Neutrophil (primary cell): Measurements from ENCODE around the gene LIMD2.

Experiments used
- H3K27ac ChIP-seq: fragments of 200-600 bp; sonication (generic); 2 replicates; pipeline ENCODE4 v1.5.1; 2016; ENCODE audit warnings: mild to moderate bottlenecking, moderate library complexity
- H3K27me3 ChIP-seq: fragments of 200-600 bp; sonication (generic); 2 replicates; pipeline ENCODE4 v1.6.0; 2016; ENCODE audit warnings: mild to moderate bottlenecking
- H3K36me3 ChIP-seq: fragments of 200-600 bp; sonication (generic); 2 replicates; pipeline ENCODE4 v1.5.1; 2017
- H3K4me1 ChIP-seq, 2 experiments: fragments of 200-600 bp in 1 of 2; sonication (generic) in 1 of 2; 1 replicate in 1 of 2; 2 replicates in 1 of 2; pipeline versions ENCODE4 v1.5.1 to v1.6.1; 2013 to 2016; ENCODE audit warnings: low read depth in 1 of 2, low read length in 1 of 2, mild to moderate bottlenecking in 1 of 2, moderate library complexity in 1 of 2; ENCODE audit not compliant: control insufficient read depth in 1 of 2, insufficient read depth in 1 of 2
- H3K4me3 ChIP-seq, 2 experiments: fragments of 200-600 bp in 1 of 2; sonication (generic) in 1 of 2; 1 replicate in 1 of 2; 2 replicates in 1 of 2; pipeline ENCODE4 v1.5.1; 2013 to 2016; ENCODE audit warnings: low read depth in 1 of 2, low read length in 1 of 2, mild to moderate bottlenecking in 1 of 2, moderate library complexity in 1 of 2
- H3K9me3 ChIP-seq: fragments of 200-600 bp; sonication (generic); 2 replicates; pipeline ENCODE4 v1.5.1; 2016
- TF ChIP-seq, protein P1 (sequence below): fragments of 200-600 bp; sonication (generic); IDR thresholded peaks from 2 replicates; pipeline ENCODE4 v1.5.1; 2016; ENCODE audit warnings: antibody characterized with exemption

The LIMD2 gene

DNA sequence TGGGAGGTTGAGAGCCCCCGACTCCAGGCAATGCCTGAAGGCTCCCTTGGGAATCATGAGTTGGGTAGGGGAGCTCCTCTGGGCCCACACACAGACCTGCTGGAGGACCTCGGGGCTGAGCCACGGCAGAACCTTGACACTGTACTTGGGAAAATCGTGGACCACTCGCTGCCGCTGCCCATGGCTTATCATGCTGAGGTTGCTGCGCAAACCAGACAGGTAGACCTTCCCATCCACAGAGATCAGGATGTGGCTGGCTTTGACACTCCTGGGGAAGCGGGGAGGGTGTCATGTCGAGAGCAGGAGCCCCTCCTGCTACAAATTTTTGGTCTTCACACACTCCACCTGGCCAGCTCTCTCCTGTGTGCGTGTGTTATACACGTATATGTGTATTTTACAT lies 7.2 kb upstream of the LIMD2 start:
- TF ChIP-seq, protein P1, sequence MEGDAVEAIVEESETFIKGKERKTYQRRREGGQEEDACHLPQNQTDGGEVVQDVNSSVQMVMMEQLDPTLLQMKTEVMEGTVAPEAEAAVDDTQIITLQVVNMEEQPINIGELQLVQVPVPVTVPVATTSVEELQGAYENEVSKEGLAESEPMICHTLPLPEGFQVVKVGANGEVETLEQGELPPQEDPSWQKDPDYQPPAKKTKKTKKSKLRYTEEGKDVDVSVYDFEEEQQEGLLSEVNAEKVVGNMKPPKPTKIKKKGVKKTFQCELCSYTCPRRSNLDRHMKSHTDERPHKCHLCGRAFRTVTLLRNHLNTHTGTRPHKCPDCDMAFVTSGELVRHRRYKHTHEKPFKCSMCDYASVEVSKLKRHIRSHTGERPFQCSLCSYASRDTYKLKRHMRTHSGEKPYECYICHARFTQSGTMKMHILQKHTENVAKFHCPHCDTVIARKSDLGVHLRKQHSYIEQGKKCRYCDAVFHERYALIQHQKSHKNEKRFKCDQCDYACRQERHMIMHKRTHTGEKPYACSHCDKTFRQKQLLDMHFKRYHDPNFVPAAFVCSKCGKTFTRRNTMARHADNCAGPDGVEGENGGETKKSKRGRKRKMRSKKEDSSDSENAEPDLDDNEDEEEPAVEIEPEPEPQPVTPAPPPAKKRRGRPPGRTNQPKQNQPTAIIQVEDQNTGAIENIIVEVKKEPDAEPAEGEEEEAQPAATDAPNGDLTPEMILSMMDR: no peak
- H3K27ac ChIP-seq: peak overlapping the region; percentile 69
- no peaks in the 10 kb centered on the region for H3K27me3 ChIP-seq
- peaks cover 84% of the 10 kb centered on the region for H3K36me3 ChIP-seq
- no peak overlapping the region for H3K4me3 ChIP-seq
- H3K4me1 ChIP-seq: peaks cover 27 to 32% of the 10 kb centered on the region in 2 experiments
- no peaks in the 10 kb centered on the region for H3K9me3 ChIP-seq

DNA sequence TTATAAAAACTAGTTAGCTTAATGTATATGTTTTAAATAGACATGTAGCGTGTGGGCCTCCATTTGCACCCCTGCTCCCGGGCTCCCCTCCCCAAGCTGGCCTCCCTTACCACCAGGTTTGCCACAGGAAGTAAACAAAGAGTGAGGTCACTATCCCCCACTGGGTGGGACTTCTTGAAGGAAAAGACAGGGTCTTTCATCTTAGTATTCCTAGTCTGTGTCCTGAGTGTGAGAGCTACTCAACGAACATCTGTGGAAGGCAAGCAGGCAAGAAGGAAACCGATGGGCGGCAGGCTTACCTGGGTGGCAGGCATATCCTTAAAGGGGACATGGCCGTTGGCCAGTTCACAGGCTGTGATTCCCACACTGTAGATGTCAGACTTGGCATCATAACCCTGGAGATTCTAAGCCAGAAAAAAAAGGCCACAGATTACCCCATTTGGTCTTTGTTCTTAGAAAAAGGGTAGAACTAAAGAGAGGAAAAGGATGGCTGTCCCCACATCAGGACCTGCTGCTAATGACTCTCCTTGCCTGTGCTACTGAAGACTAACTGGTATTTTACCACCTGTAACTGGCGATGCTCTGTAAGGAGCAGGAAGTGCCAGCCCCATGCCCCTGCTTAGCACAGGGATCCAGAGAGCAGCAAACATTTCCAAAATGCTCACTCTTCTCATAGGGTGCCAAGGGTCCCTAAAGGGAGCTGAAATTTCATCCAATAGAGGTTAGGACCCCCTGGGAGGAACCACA lies 6.6 kb upstream of the LIMD2 start:
- Histone ChIP-seq H3K4me1 (peaks cover 32 to 34% of the 10 kb centered on the region in 2 experiments), H3K36me3 (peaks cover 78% of the 10 kb centered on the region), H3K27me3 (no peaks in the 10 kb centered on the region), H3K4me3 (no peak overlapping the region), H3K27ac (peak overlapping the region; percentile 69), H3K9me3 (no peaks in the 10 kb centered on the region)
- TF ChIP-seq, protein P1: no peak

DNA sequence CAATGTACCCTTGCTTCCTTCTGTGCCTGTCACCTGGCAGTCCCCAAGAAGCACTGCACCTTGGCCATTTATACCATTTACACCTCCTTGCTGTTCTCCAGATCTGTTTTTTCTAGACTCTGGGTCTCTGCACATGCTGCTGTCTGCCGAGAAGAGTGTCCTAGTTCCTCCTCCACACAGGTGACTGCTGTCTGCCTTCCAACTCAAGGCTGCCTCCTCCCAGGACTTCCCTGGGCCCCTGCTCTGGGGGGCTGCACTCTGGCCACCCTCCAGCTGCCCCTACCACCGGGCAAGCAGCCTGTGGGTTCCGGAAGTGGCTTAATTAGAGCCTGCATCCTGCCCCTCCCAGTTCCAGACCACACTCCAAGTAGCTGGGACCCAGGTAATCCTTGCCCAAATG lies 5.7 kb upstream of the LIMD2 start:
- peaks cover 70% of the 10 kb centered on the region for H3K36me3 ChIP-seq
- peaks cover 38 to 39% of the 10 kb centered on the region in 2 experiments for H3K4me1 ChIP-seq
- TF ChIP-seq, protein P1: no peak
- H3K27me3 ChIP-seq: no peaks in the 10 kb centered on the region
- H3K27ac ChIP-seq: peak overlapping the region; percentile 69
- H3K9me3 ChIP-seq: no peaks in the 10 kb centered on the region
- H3K4me3 ChIP-seq: no peak overlapping the region

DNA sequence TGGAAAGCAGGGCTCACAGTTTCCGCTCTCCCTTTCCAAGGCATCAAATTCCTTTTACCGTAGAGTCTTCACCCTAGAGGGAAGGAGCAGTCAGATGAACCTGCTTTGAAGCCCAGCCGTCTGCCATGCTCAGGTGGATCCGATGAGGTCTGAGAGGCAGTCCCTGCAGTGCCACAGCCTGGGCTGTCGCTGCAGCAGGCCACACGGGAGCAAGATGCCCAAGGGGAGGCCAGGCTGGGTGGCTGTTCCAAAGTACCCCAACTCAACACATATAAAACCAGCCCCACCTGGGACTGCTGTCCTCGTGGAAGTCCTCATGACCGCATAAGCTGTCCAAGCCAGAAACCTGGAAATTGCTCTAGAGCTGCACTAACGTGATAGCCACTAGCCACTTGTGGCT lies 4.9 kb upstream of the LIMD2 start:
- TF ChIP-seq, protein P1: no peak
- H3K27ac ChIP-seq: peak overlapping the region; percentile 69
- H3K36me3 ChIP-seq: peaks cover 61% of the 10 kb centered on the region
- H3K9me3 ChIP-seq: no peaks in the 10 kb centered on the region
- H3K4me1 ChIP-seq: peaks cover 38 to 39% of the 10 kb centered on the region in 2 experiments
- H3K27me3 ChIP-seq: no peaks in the 10 kb centered on the region
- H3K4me3 ChIP-seq: no peak overlapping the region

DNA sequence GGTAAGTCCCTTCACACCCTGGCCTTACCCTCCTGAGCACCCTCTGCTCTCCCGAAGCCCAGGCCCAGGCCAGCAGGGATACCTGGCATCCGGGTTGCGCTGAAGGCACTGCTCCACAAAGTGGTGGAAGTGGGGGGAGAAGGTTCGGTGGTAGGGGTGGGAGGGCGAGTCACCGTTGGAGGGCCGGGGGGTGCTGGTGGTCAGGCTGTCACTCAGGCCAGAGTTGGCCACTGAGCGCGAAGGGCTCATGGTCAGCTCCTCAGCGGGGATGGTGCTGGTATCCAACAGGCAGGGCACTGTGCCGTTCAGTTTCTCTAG lies 4.3 kb upstream of the LIMD2 start:
- peak overlapping the region; percentile 100 for H3K27ac ChIP-seq
- peaks cover 58% of the 10 kb centered on the region for H3K36me3 ChIP-seq
- H3K27me3 ChIP-seq: no peaks in the 10 kb centered on the region
- H3K9me3 ChIP-seq: no peaks in the 10 kb centered on the region
- peaks cover 38 to 39% of the 10 kb centered on the region in 2 experiments for H3K4me1 ChIP-seq
- TF ChIP-seq, protein P1: no peak
- H3K4me3 ChIP-seq: no peak overlapping the region
